ENCODE results near the gene HYKK. TPM values are rescaled to one million over a fixed set of nuclear protein-coding genes. Genes with fewer than 3 reads are reported as not detected.

HYKK gene
- total RNA-seq, 3 donors from 2014 or later (not counting 1 experiment from before 2014, with no cell fraction given): 0.32 TPM; not detected in 2

Other genes with a start within 250 kb of the HYKK start
- gene DNAJA4, start 243.0 kb upstream of the HYKK start, total RNA-seq: 10 to 100 TPM; 23.2 to 28.8 (median 26.3) TPM
- gene SKIC8, start 208.0 kb upstream of the HYKK start, total RNA-seq: 10 to 100 TPM; 20.7 to 24.9 (median 21.4) TPM
- gene CRABP1, start 167.2 kb upstream of the HYKK start, total RNA-seq: not detected
- 100 to 1,000 TPM in 1 of 3 donors, 10 to 100 TPM in 2; 84.9 to 121 (median 99.0) TPM for gene IREB2, start 69.4 kb upstream of the HYKK start, total RNA-seq
- 100 to 1,000 TPM in 1 of 3 donors, 10 to 100 TPM in 2; 94.6 to 124 (median 96.4) TPM for gene PSMA4, start 32.9 kb downstream of the HYKK start, total RNA-seq
- gene CHRNA5, start 57.9 kb downstream of the HYKK start, total RNA-seq: under 1 TPM; 0.23 to 0.45 (median 0.42) TPM
- gene CHRNA3, start 113.4 kb downstream of the HYKK start, total RNA-seq: not detected
- not detected for gene CHRNB4, start 133.6 kb downstream of the HYKK start, total RNA-seq